Cardiac muscle cell (in vitro differentiated cells and primary cell): ENCODE measurements around the gene MARCHF7. TPM values are rescaled to one million over a fixed set of nuclear protein-coding genes. Genes with fewer than 3 reads are reported as not detected.

Source experiments
- DNase-seq, 2 donors: peaks; one replicate each; pipeline versions ENCODE4 v3.0.0 to v3.0.0-alpha.2; 2010 to 2017; ENCODE audit warnings: low read depth in 1 of 2, low spot score in 1 of 2
- H3K27ac ChIP-seq: fragments of 200-600 bp; sonication (generic); 2 replicates; pipeline ENCODE4 v1.5.1; 2016
- H3K27me3 ChIP-seq: fragments of 200-600 bp; sonication (generic); 2 replicates; pipeline ENCODE4 v1.6.0; 2016; ENCODE audit warnings: control low read depth
- H3K36me3 ChIP-seq: fragments of 200-600 bp; sonication (generic); 2 replicates; pipeline ENCODE4 v1.5.1; 2016; ENCODE audit warnings: control low read depth
- H3K4me1 ChIP-seq: fragments of 200-600 bp; sonication (generic); 2 replicates; pipeline ENCODE4 v1.8.1; 2017; ENCODE audit warnings: low read depth, mild to moderate bottlenecking, mixed run types
- H3K4me3 ChIP-seq: fragments of 200-600 bp; sonication (generic); 2 replicates; pipeline ENCODE4 v1.5.1; 2016; ENCODE audit warnings: mild to moderate bottlenecking
- H3K9me3 ChIP-seq: fragments of 200-600 bp; sonication (generic); 2 replicates; pipeline ENCODE4 v1.5.1; 2017; ENCODE audit warnings: low read depth, mild to moderate bottlenecking, control low read depth
- CTCF ChIP-seq: IDR thresholded peaks from 2 replicates; pipeline ENCODE4 v1.5.1; 2012; ENCODE audit warnings: low read depth, mild to moderate bottlenecking, low read length
- polyA plus RNA-seq: library from polyadenylated mRNA; unstranded; fragments of >200 nt; fragmentation: Nextera tagmentation; extraction: Ambion mirVana; gene quantifications from 2 replicates; pipeline ENCODE4 v1.2.1, GENCODE V29; 2016
- total RNA-seq: library from RNA; depleted of rRNA; stranded (reverse); fragments of >200 nt; gene quantifications from 2 replicates; pipeline ENCODE4 v1.2.3, GENCODE V29; 2016

The MARCHF7 gene
- total and polyA plus RNA-seq, 2 experiments from 2014 or later: 118 to 155 TPM

- Histone ChIP-seq H3K27ac (no peak overlapping the region), H3K9me3 (no peaks in the 10 kb centered on the region), H3K36me3 (peaks cover 73% of the 10 kb centered on the region), H3K27me3 (no peaks in the 10 kb centered on the region), H3K4me3 (no peak overlapping the region), H3K4me1 (peaks cover 7% of the 10 kb centered on the region)
- DNase-seq: no peak
- TF ChIP-seq CTCF: no peak
Measured at GRCh38 chr2:159748089-159748488, 35.8 kb downstream of the MARCHF7 start.

GRCh38 chr2:159750873-159751272 is 38.6 kb downstream of the MARCHF7 start:
- Histone ChIP-seq H3K4me1 (peaks cover 4% of the 10 kb centered on the region), H3K27me3 (no peaks in the 10 kb centered on the region), H3K4me3 (no peak overlapping the region), H3K36me3 (peaks cover 72% of the 10 kb centered on the region), H3K9me3 (no peaks in the 10 kb centered on the region), H3K27ac (peak overlapping the region; percentile 22)
- DNase-seq: no peak
- TF ChIP-seq CTCF: no peak

GRCh38 chr2:159753797-159754196 is 41.5 kb downstream of the MARCHF7 start:
- H3K27me3 ChIP-seq: no peaks in the 10 kb centered on the region
- H3K4me1 ChIP-seq: peaks cover 4% of the 10 kb centered on the region
- DNase-seq: no peak
- no peak for TF ChIP-seq CTCF
- peaks cover 56% of the 10 kb centered on the region for H3K36me3 ChIP-seq
- H3K27ac ChIP-seq: peak overlapping the region; percentile 39
- no peak overlapping the region for H3K4me3 ChIP-seq
- no peaks in the 10 kb centered on the region for H3K9me3 ChIP-seq

DNA sequence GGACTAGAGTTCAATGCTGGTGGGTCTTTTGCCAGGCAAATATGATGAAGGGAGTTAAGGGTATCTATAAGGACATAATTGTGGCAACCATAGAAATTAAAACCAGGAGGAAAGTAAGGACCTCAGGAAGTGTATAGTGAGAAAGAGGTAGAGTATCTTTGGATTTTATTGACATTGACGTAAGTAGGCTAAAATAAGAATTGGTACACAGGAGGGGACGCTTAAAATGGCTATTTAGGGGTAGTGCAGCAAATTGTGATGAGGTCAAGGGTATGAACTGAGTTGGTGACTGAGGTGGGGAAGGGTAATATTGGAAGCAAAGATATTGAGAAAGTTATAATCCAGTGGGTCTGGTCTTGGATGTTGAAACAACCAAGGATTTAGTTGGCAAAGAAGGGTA is 42.7 kb downstream of the MARCHF7 start:
- no peak overlapping the region for H3K4me3 ChIP-seq

DNA sequence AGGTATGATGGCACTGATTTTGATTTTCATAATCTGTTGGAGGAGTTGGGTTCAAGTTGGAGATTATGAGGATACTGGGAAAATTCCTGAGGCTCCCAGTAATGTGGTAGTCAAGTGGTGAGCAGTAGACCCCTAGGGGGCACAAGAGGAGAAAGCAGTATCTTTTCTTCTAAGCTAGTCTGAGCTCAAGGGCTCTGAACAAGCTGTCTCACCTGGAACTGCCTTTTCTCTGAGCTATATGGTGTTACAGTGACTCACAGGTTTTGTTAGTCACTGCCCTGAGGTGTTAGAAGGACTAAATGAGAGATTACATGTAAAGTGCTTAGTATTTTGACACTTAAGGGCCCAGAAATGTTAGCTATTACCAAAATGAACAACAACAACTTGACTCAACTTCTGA is 43.5 kb downstream of the MARCHF7 start:
- H3K36me3 ChIP-seq: peaks cover 61% of the 10 kb centered on the region
- H3K4me1 ChIP-seq: peaks cover 4% of the 10 kb centered on the region
- DNase-seq: peak; percentile 2 to 25
- H3K9me3 ChIP-seq: no peaks in the 10 kb centered on the region
- peak overlapping the region; percentile 49 for H3K27ac ChIP-seq
- peak; percentile 36 for TF ChIP-seq CTCF
- no peaks in the 10 kb centered on the region for H3K27me3 ChIP-seq
- H3K4me3 ChIP-seq: no peak overlapping the region

More for the DNA sequence above, 42.7 kb downstream of the MARCHF7 start:
- Histone ChIP-seq H3K36me3 (peaks cover 56% of the 10 kb centered on the region), H3K4me1 (peaks cover 4% of the 10 kb centered on the region), H3K9me3 (no peaks in the 10 kb centered on the region), H3K27me3 (no peaks in the 10 kb centered on the region), H3K27ac (peak overlapping the region; percentile 49)
- TF ChIP-seq CTCF: no peak
- DNase-seq: no peak

DNA sequence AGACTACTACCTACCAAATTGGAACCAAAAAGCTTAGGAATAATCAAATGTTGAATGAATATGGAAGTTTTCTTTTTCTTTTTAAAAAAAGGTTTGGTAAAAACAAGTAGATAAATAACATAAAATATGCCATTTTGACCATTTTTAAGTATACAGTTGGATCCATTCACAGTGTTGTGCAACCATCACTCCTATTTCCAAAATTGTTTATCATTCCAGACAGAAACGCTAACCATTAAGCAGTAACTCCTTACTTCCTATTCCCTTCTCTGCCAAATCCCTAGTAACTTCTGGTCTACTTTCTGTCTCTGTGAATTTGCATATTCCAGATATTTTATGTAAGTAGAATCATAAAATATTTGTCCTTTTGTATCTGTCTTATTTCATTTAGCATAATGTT is 45.9 kb downstream of the MARCHF7 start:
- H3K27me3 ChIP-seq: no peaks in the 10 kb centered on the region
- no peaks in the 10 kb centered on the region for H3K9me3 ChIP-seq
- H3K4me3 ChIP-seq: no peak overlapping the region
- H3K36me3 ChIP-seq: peaks cover 61% of the 10 kb centered on the region
- H3K4me1 ChIP-seq: peaks cover 4% of the 10 kb centered on the region
- DNase-seq: no peak
- peak overlapping the region; percentile 51 for H3K27ac ChIP-seq
- no peak for TF ChIP-seq CTCF
